Measurements from ENCODE around the gene C19orf38. TPM values are rescaled to one million over a fixed set of nuclear protein-coding genes. Genes with fewer than 3 reads are reported as not detected.
"Not testable (repeated sequence)": the region's sequence is repeated elsewhere in the genome, so short reads cannot be mapped to it uniquely, and the experiment has no call there.

Gene C19orf38
- total RNA-seq, 1 donor from 2014 or later: 0.62 TPM

DNA sequence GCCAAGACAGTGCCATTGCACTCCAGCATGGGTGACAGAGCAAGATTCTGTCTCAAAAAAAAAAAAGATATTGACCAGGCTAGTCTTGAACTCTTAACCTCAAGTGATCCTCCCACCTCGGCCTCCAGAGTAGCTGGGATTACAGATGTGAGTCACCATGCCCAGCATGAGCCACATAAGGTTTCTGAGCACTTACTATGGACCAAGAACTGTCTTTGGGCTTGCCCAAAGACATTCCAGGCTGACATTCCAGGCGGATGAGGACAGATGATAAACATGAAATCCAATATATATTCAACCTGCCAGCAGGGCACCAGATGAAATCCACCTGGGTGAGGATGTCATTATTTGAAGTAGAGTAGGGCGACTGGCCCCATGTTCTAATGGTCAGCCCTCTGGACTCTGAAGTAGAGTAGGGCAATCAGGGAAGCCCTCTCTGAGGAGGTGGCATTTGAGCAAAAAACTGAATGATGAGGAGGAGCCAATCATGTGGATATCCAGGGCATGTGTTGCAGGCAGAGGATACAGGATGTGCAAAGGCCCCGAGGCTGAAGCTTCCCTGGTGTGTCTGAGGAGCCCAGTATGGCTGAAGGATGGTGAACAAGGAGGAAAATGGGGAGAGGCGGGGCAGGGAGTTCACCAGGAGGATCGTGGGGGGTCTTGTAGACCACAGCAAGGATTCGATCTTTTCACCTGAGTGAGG, 4.0 kb downstream of the C19orf38 start:
- intact Hi-C loops (cut with micrococcal nuclease): no loop called here
- ChIA-PET POLR2A (no interaction called here), CTCF (interaction anchor here (1.0 to 1.1 kb wide), 2 partner anchors 12 kb away, joined by 4 read pairs; no protein-coding TSS in a partner anchor)
- Mint-ChIP-seq H3K27me3 (peaks cover 9% of the 10 kb centered on the region), H3K4me1 (peaks cover 5% of the 10 kb centered on the region), H3K27ac (no peak overlapping the region), H3K4me3 (no peak overlapping the region), H3K9me3 (no peaks in the 10 kb centered on the region), H3K36me3 (ENCODE audit: low read depth) (no peaks in the 10 kb centered on the region)
- TF ChIP-seq, protein P1, sequence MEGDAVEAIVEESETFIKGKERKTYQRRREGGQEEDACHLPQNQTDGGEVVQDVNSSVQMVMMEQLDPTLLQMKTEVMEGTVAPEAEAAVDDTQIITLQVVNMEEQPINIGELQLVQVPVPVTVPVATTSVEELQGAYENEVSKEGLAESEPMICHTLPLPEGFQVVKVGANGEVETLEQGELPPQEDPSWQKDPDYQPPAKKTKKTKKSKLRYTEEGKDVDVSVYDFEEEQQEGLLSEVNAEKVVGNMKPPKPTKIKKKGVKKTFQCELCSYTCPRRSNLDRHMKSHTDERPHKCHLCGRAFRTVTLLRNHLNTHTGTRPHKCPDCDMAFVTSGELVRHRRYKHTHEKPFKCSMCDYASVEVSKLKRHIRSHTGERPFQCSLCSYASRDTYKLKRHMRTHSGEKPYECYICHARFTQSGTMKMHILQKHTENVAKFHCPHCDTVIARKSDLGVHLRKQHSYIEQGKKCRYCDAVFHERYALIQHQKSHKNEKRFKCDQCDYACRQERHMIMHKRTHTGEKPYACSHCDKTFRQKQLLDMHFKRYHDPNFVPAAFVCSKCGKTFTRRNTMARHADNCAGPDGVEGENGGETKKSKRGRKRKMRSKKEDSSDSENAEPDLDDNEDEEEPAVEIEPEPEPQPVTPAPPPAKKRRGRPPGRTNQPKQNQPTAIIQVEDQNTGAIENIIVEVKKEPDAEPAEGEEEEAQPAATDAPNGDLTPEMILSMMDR (IDR thresholded peaks at IDR 0.05): no peak
- ATAC-seq (ENCODE audit: low read depth) (no peak), DNase-seq (no peak)

DNA sequence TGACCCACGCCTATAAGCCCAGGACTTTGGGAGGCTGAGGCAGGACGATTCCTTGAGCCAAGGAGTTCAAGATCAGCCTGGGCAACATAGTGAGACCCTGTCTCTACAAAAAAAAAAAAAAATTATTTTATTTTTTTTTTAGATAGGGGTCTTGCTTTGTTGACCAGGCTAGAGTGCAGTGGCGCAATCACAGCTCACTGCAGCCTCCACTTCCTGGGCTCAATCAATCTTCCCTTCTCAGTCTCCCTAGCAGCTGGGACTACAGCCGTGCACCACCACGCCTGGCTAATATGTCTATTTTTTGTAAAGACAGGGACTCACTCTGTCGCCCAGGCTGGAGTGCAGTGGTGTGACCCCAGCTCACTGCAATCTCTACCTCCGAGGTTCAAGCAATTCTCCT, 4.7 kb downstream of the C19orf38 start:
- TF ChIP-seq, protein P1 (IDR thresholded peaks at IDR 0.05): no peak
- DNase-seq: no peak
- Mint-ChIP-seq H3K9me3 (no peaks in the 10 kb centered on the region), H3K4me3 (no peak overlapping the region), H3K27me3 (peaks cover 9% of the 10 kb centered on the region), H3K27ac (no peak overlapping the region), H3K36me3 (ENCODE audit: low read depth) (no peaks in the 10 kb centered on the region), H3K4me1 (peaks cover 5% of the 10 kb centered on the region)
- ChIA-PET CTCF (interaction anchor here (1.0 kb wide), 1 partner anchor 11 kb away, joined by 4 read pairs; no protein-coding TSS in a partner anchor), POLR2A (no interaction called here)
- no peak for ATAC-seq (ENCODE audit: low read depth)
- intact Hi-C loops (cut with micrococcal nuclease): no loop called here

DNA sequence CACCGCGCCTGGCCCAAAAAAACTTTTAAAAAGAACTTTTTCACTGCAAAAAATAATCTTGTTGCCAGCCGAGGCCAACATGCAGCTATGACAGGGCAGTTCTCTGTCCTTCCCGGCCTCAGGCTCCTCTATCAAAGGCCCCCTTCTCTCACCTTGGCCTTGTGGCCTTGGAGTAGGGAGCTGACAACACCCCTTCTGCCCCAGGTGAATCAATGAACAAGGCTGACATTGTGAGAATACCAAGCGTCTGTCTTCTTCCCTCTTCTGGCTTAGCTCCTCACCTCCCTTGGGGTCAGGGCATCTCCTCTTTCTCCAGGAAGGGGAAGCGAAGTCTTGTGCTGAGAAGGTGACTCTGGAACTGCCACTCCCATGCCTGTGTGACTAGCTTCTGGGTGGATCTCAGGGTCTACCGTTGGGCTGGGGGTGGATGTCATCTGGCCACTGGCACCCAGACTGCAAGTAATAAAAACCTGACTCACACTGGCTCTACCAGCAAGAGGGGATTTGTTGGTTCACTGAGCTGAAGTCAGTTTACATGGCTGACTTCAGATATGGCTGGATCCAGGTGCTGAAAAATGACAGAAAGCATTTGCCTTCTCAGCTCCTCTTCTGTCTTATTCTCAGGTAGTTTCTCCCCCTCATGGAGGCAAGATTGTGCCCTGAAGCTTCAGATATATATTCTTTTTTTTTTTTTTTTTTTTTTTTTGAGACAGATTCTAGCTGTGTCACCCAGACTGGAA, 6.3 kb downstream of the C19orf38 start:
- Mint-ChIP-seq H3K36me3 (ENCODE audit: low read depth) (no peaks in the 10 kb centered on the region), H3K27ac (no peak overlapping the region), H3K9me3 (no peaks in the 10 kb centered on the region), H3K4me3 (no peak overlapping the region), H3K27me3 (peaks cover 6% of the 10 kb centered on the region), H3K4me1 (no peaks in the 10 kb centered on the region)
- no peak for ATAC-seq (ENCODE audit: low read depth)
- TF ChIP-seq, protein P1 (IDR thresholded peaks at IDR 0.05): no peak
- ChIA-PET CTCF (interaction anchor here (2.2 kb wide), 1 partner anchor 10 kb away, joined by 12 read pairs; no protein-coding TSS in a partner anchor), POLR2A (interaction anchor here (0.6 to 0.7 kb wide), 2 partner anchors 15 to 76 kb away, joined by 4 read pairs; no protein-coding TSS in a partner anchor)
- no peak for DNase-seq
- intact Hi-C loops (cut with micrococcal nuclease): no loop called here

DNA sequence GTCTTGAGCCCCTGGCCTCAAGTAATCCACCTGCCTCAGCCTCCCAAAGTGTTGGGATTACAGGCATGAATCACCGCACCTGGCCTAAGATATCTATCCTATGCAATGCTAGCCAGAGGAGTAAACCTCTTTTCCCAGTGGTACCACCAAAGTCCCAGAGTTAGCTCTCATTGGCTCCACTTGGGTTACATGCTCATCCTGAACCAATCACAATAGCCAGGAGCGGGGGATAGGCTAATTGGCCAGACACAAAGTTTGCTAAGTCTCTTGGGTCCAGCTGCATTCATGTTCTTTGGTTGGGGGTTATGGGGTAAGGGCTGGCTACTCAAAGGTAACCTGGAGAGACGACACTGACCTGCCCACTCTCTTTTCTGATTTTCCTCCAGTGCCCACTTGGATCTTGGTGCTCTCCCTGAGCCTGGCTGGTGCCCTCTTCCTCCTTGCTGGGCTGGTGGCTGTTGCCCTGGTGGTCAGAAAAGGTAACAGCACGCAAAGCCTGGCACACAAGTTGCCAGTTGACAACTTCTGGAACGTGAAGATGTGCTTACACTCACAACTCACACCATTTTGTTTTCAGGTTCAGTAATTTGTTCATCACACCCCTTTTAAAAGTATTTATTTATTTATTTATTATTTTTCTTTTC, 7.8 kb downstream of the C19orf38 start:
- ATAC-seq (ENCODE audit: low read depth) (no peak), DNase-seq (no peak)
- Mint-ChIP-seq H3K4me1 (peaks cover under 1% of the 10 kb centered on the region), H3K27ac (no peak overlapping the region), H3K36me3 (ENCODE audit: low read depth) (no peaks in the 10 kb centered on the region), H3K9me3 (no peaks in the 10 kb centered on the region), H3K4me3 (no peak overlapping the region), H3K27me3 (no peaks in the 10 kb centered on the region)
- CTCF ChIA-PET: interaction anchor here (1.4 to 2.2 kb wide), 2 partner anchors 8 to 10 kb away, joined by 4 to 12 read pairs; no protein-coding TSS in a partner anchor
- POLR2A ChIA-PET: interaction anchor here (0.6 kb wide), 1 partner anchor 400 kb away, joined by 4 read pairs; no protein-coding TSS in a partner anchor
- TF ChIP-seq, protein P1 (IDR thresholded peaks at IDR 0.05): no peak
- intact Hi-C loops (cut with micrococcal nuclease): no loop called here

DNA sequence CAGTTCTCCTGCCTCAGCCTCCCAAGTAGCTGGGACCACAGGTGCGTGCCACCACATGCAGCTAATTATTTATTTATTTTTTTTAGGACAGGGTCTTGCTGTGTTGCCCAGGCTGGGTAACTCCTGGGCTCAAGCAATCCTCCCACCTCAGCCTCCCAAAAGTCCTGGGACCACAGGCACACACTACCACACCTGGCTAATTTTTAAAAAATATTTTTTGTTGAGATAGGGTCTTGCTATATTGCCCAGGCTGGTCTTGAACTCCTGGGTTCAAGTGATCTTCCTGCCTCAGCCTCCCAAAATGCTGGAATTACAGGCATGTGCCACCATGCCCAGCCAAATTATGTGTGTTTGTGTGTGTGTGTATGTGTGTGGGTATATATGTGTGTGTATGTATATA, 8.7 kb downstream of the C19orf38 start:
- H3K4me3 Mint-ChIP-seq; H3K9me3 Mint-ChIP-seq; H3K27ac Mint-ChIP-seq; H3K27me3 Mint-ChIP-seq; H3K36me3 Mint-ChIP-seq (ENCODE audit: low read depth); ATAC-seq (ENCODE audit: low read depth); H3K4me1 Mint-ChIP-seq; DNase-seq; intact Hi-C loops (cut with micrococcal nuclease): not testable (repeated sequence)
- ChIA-PET POLR2A (interaction anchor here (0.6 kb wide), 1 partner anchor 401 kb away, joined by 4 read pairs; no protein-coding TSS in a partner anchor), CTCF (interaction anchor here (1.4 kb wide), 1 partner anchor 9 kb away, joined by 4 read pairs; no protein-coding TSS in a partner anchor)
